ENCODE measurements around the gene YIPF6. TPM values are rescaled to one million over a fixed set of nuclear protein-coding genes. Genes with fewer than 3 reads are reported as not detected.

YIPF6 gene
- total RNA-seq (2022), result 68.6 and 74.3 TPM in 2 replicates
- percentile 90 among the genes with signal in this experiment for Bru-seq, nascent RNA
- percentile 94 among the genes with signal in this experiment for BruChase-seq, experiment 1, labeled RNA remaining after a 6-hour chase
- percentile 91 among the genes with signal in this experiment for BruChase-seq, experiment 2, labeled RNA remaining after a 2-hour chase
- long read RNA-seq, full-length matches to known transcripts, result 104 of 154 reads
- long read RNA-seq, partial matches to known transcripts, result 6 of 154 reads
- long read RNA-seq, other reads (novel, unspliced or antisense), result 44 of 154 reads

- Mint-ChIP-seq H3K4me3 (ENCODE audit: low read depth, unreplicated experiment) (peak within 1 kb of the TSS; percentile 88), H3K27ac (ENCODE audit: unreplicated experiment) (peak within 1 kb of the TSS; percentile 99), H3K9me3 (ENCODE audit: low read depth, unreplicated experiment) (no peaks in the 10 kb centered on the region), H3K27me3 (ENCODE audit: unreplicated experiment) (no peaks in the 10 kb centered on the region), H3K4me1 (ENCODE audit: low read depth, unreplicated experiment) (peaks cover 6% of the 10 kb centered on the region), H3K36me3 (ENCODE audit: insufficient read depth, unreplicated experiment) (peaks cover 31% of the 10 kb centered on the region)
- DNase-seq, result peak; percentile 83
- CTCF ChIA-PET, result interaction anchor here (0.6 kb wide), 2 partner anchors 185 to 1244 kb away, joined by 3 read pairs; no protein-coding TSS in a partner anchor
- intact Hi-C loops (cut with micrococcal nuclease; ENCODE audit: unreplicated experiment), result no loop called here
- BruUV-seq (replicated peaks), result TSS peak; percentile 89
- TF ChIP-seq CTCF (IDR thresholded peaks at IDR 0.05; ENCODE audit: unreplicated experiment), result no peak
These were observed at the start of gene YIPF6 for GRCh38 chrX:68498508-68499379. Gene YIPF6 (plus strand): TSS chrX:68499051. CDS start chrX:68499067, 16 bp downstream.

- H3K4me3 Mint-ChIP-seq (ENCODE audit: low read depth, unreplicated experiment), result no peak overlapping the region
- TF ChIP-seq CTCF (IDR thresholded peaks at IDR 0.05; ENCODE audit: unreplicated experiment), result no peak
- intact Hi-C loops (cut with micrococcal nuclease; ENCODE audit: unreplicated experiment), result no loop called here
- H3K9me3 Mint-ChIP-seq (ENCODE audit: low read depth, unreplicated experiment), result no peaks in the 10 kb centered on the region
- H3K4me1 Mint-ChIP-seq (ENCODE audit: low read depth, unreplicated experiment), result no peaks in the 10 kb centered on the region
- H3K36me3 Mint-ChIP-seq (ENCODE audit: insufficient read depth, unreplicated experiment), result no peaks in the 10 kb centered on the region
- no peak overlapping the region for H3K27ac Mint-ChIP-seq (ENCODE audit: unreplicated experiment)
- no peaks in the 10 kb centered on the region for H3K27me3 Mint-ChIP-seq (ENCODE audit: unreplicated experiment)
- DNase-seq, result no peak
- no TSS peak for BruUV-seq (replicated peaks)
- CTCF ChIA-PET, result interaction anchor here (0.6 to 0.7 kb wide), 2 partner anchors 228 to 405 kb away, joined by 3 to 4 read pairs; no protein-coding TSS in a partner anchor
These were observed 47.1 kb upstream of the YIPF6 start for GRCh38 chrX:68451720-68452119.

- no peak overlapping the region for H3K4me3 Mint-ChIP-seq (ENCODE audit: low read depth, unreplicated experiment)
- H3K9me3 Mint-ChIP-seq (ENCODE audit: low read depth, unreplicated experiment), result no peaks in the 10 kb centered on the region
- no peak for TF ChIP-seq CTCF (IDR thresholded peaks at IDR 0.05; ENCODE audit: unreplicated experiment)
- H3K36me3 Mint-ChIP-seq (ENCODE audit: insufficient read depth, unreplicated experiment), result no peaks in the 10 kb centered on the region
- no peak for DNase-seq
- no TSS peak for BruUV-seq (replicated peaks)
- intact Hi-C loops (cut with micrococcal nuclease; ENCODE audit: unreplicated experiment), result no loop called here
- H3K4me1 Mint-ChIP-seq (ENCODE audit: low read depth, unreplicated experiment), result no peaks in the 10 kb centered on the region
- no peaks in the 10 kb centered on the region for H3K27me3 Mint-ChIP-seq (ENCODE audit: unreplicated experiment)
- H3K27ac Mint-ChIP-seq (ENCODE audit: unreplicated experiment), result no peak overlapping the region
- CTCF ChIA-PET, result no interaction called here
These were observed 44.2 kb upstream of the YIPF6 start for GRCh38 chrX:68454476-68455150.

GRCh38 chrX:68455151-68455510 lies 43.7 kb upstream of the YIPF6 start:
- Mint-ChIP-seq H3K36me3 (ENCODE audit: insufficient read depth, unreplicated experiment) (no peaks in the 10 kb centered on the region), H3K4me1 (ENCODE audit: low read depth, unreplicated experiment) (no peaks in the 10 kb centered on the region), H3K9me3 (ENCODE audit: low read depth, unreplicated experiment) (no peaks in the 10 kb centered on the region), H3K27me3 (ENCODE audit: unreplicated experiment) (no peaks in the 10 kb centered on the region), H3K27ac (ENCODE audit: unreplicated experiment) (no peak overlapping the region), H3K4me3 (ENCODE audit: low read depth, unreplicated experiment) (no peak overlapping the region)
- no peak for DNase-seq
- intact Hi-C loops (cut with micrococcal nuclease; ENCODE audit: unreplicated experiment), result no loop called here
- CTCF ChIA-PET, result no interaction called here
- no TSS peak for BruUV-seq (replicated peaks)
- TF ChIP-seq CTCF (IDR thresholded peaks at IDR 0.05; ENCODE audit: unreplicated experiment), result no peak
